NCI-H345 treated with DMSO at 0.1 percent for 48 hours (cell line): Measurements from ENCODE around the gene ABHD12.

Experiments
- DNase-seq: peaks from one replicate; lab custom pipeline; 2025; ENCODE audit not compliant: unreplicated experiment; lab: John Stamatoyannopoulos, UW

The ABHD12 gene

GRCh38 chr20:25382704-25383370 is 7.8 kb downstream of the ABHD12 start:
- no peak for DNase-seq

GRCh38 chr20:25380945-25381614 is 9.6 kb downstream of the ABHD12 start:
- DNase-seq = no peak

GRCh38 chr20:25378884-25379733 is 11.5 kb downstream of the ABHD12 start:
- no peak for DNase-seq

DNA sequence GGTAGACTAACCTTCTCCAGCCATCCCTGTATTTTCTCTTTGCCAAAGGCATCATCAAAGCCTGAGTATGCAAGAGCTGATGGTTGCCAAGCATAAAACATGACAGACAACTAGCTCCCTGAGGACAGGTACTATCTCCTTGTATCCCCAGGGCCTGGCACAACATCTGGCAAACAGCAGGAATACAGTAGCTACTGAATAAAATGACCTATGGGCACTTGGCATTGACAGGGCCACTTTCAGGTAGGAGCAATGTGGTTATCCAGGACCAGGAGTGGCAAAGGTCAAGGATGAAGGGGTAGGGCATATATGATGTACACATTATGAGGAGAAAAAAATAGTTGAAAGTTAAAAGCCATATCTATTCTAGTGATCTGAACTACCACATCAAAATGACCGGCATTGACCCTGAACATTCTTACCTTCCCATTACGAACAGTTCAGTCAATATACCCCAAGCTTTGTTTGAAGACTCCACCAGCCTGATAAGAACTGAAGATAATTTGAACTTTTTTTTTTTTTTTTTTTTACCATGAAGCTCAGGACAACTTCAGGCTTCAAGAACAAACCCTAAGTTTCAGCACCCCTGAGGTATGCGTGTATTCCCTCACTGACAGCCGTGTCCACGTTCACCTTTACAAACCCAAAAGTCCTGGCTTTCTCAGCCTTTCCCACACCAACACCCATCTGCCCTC is 12.3 kb downstream of the ABHD12 start:
- no peak for DNase-seq

DNA sequence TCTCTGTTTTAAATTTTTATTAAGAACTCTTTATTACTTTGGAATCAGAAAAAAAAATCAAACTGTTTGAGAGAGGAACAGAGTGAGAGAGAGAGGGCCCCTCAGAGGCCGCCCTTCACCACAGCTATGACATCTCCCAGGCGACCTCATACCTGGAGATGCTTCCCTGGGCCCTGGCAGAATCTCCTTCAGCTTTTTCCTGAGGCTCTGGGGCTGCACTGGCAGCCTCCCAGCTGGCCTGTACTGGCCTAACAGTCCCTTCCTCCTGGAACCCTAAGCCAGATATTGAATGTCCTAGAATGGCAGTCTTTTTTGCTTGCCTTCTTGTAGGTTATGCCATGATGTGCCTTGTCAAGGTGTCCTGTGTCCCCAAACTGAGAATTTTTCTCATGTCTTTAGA is 13.7 kb downstream of the ABHD12 start:
- no peak for DNase-seq

DNA sequence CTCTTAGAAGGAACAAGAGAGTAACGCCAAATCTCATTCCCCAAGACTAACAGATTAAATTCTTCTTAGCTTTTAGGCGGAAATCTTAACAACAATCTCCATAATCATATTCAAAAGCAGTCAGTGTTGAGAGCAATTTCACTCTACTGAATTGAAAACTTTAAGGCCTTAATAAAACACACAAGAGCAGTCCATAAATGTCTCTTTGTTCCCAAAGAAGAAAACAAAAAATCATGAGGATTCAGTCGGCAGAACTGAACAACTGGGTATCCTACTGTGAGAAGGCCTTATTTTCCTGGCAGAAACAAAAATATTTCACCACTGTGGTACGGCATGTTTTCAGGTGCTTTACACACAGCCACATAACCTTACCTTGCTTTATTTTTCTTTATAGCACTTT is 14.4 kb downstream of the ABHD12 start:
- no peak for DNase-seq

DNA sequence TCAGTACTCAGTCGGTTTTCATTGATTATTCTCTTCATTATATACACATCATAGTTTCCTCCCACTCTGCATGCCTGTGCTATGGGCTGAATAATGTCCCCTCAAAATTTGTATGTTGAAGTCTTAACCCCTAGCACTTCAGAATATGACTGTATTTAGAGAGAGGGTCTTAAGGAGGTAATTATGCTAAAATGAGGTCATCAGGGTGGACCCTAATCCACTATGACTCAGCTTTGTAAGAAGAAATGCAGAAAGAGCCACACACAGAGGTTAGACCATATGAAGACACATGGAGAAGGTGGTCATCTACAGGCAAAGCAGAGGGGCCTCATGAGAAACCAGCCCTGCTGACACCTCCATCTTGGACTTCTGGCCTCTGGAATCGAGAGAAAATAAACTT is 15.8 kb downstream of the ABHD12 start:
- DNase-seq = no peak

- no peak for DNase-seq
Measured at GRCh38 chr20:25372584-25373336, 17.9 kb downstream of the ABHD12 start.

GRCh38 chr20:25369971-25370370 is 20.7 kb downstream of the ABHD12 start:
- no peak for DNase-seq

DNA sequence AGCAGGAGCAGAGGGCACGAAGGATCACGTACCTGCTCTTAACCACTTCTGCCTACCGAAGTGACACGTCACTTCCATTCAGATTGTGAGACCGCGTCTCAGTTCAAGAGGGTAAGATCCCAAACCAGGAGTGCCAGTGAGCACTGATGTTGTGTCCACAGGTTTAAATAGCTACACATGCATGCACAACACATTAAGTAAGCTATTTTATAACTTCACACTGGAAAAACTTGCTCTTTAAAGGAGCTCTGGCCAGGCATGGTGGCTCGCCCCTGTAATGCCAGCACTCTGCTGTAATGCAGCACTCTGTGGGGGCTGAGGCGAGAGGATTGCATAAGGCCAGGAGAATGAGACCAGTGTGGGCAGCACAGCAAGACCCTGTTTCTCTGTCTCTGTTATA is 21.1 kb downstream of the ABHD12 start:
- no peak for DNase-seq

DNA sequence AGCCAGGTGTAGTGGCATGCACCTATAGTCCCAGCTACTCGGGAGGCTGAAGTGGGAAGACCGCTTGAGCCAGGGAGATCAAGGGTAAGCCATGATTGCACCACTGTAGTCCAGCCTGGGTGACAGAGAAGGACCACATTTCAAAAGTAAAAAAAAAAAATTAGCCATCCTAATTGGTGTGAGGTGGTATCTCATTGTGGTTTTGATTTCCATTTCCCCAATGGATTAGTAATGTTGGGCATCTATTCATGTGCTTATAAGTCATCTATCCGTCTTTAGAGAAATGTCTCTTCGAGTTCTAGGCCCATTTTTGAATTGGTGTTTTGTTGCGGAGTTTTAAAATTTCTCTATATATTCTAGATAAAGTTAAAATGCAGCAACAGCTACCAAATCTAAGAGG is 21.7 kb downstream of the ABHD12 start:
- no peak for DNase-seq

- DNase-seq = no peak
Measured at GRCh38 chr20:25368526-25368925, 22.1 kb downstream of the ABHD12 start.

- no peak for DNase-seq
Measured at GRCh38 chr20:25364879-25365699, 25.5 kb downstream of the ABHD12 start.

DNA sequence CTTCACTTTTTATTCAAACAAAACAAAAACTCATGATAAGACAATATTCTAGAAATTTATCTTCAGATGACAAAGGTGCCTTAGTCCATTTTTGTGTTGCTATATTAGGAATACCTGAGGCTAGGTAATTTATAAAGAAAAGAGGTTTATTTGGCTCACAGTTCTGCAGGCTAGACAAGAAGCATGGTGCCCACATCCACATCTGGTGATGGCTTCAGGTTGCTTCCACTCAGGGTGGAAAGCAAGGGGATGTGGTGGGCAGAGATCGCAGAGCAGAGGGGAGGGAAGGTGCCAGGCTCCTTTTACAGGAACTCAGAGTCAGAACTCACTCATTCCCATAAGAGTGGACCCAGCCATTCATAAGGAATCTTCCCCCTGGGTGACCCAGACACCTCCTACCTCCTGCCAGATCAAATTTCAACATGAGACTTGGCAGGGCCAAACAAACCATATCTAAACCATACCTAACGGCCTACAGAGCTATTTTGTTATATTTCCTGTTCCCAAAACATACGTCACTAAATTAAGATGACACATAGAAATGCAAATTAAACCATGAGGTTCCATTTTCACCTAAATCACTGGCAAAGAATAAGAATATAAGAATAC is 26.4 kb downstream of the ABHD12 start:
- DNase-seq = no peak

GRCh38 chr20:25361287-25361683 is 29.4 kb downstream of the ABHD12 start:
- DNase-seq = no peak

GRCh38 chr20:25360631-25361286 is 29.9 kb downstream of the ABHD12 start:
- DNase-seq = no peak

GRCh38 chr20:25356271-25356933 is 34.2 kb downstream of the ABHD12 start:
- peak; percentile 65 for DNase-seq

DNA sequence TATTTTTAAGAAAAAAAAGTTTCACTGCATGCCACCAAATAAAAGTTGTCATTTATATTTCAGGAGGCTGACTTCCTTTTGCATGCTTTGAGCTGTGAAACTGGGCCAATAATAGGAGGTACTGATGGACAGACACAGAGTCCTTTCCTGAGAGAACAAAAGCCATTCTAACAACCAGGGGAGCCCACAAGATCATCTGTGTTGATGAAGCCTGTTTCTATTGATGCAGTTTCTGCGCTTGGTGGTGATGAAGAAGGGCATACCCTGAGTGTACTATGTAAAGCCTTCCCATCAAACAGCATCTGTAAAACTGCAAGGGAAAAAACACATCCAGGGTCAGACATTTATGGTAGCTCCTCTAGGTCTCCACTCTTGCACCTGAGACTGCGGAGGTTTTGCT is 34.8 kb downstream of the ABHD12 start:
- no peak for DNase-seq
